Right hindlimb (tissue), 1 donor: ENCODE measurements around the gene CACNA2D1.

Source experiments
- DNase-seq: peaks from one replicate; pipeline ENCODE4 v3.0.0-alpha.2; 2018

The CACNA2D1 gene

GRCh38 chr7:82081644-82082224, 361.8 kb downstream of the CACNA2D1 start:
- DNase-seq = no peak

GRCh38 chr7:82080254-82080927, 363.2 kb downstream of the CACNA2D1 start:
- no peak for DNase-seq

GRCh38 chr7:82079527-82079926, 364.1 kb downstream of the CACNA2D1 start:
- DNase-seq = no peak

- DNase-seq = no peak
Measured at GRCh38 chr7:82078807-82079206, 364.8 kb downstream of the CACNA2D1 start.

DNA sequence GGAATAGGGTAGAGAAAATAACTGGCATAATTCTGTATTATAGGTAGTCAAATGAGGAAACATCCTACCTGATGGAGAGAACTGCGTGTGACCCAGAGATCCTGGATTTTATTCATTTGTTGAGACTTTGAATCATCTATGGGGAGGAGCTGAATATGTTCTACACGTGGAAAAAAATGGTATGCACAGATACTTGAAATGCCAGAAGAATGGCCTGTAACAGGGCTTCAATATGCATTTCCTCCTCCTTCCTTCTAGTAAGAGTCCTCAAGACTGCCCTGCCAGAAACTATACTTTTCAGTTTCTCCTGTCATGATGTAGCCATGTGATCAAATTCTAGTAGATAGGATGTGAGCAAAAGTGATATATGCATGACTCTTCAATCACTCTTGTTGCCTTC, 372.1 kb downstream of the CACNA2D1 start:
- DNase-seq = no peak

GRCh38 chr7:82067628-82068264, 375.8 kb downstream of the CACNA2D1 start:
- no peak for DNase-seq

GRCh38 chr7:82057476-82057875, 386.1 kb downstream of the CACNA2D1 start:
- no peak for DNase-seq

DNA sequence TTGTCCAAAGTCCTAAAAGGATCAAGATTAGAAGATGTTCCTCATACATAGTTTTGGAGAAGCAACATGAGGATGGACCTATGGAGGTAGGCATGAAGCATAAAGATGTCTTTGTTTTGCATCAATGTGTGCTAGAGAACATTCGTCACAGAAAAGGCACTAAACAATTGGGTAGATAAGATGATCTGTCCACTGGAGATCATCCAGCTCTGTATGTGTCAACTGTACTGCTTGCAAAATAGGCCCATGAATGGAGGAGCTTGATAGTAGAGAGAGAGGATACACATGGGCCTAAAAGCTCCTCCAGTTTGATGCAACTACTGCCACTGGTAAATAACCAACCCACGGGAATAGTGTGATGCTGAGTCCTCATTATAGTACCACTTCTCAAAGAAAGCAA, 387.3 kb downstream of the CACNA2D1 start:
- no peak for DNase-seq

DNA sequence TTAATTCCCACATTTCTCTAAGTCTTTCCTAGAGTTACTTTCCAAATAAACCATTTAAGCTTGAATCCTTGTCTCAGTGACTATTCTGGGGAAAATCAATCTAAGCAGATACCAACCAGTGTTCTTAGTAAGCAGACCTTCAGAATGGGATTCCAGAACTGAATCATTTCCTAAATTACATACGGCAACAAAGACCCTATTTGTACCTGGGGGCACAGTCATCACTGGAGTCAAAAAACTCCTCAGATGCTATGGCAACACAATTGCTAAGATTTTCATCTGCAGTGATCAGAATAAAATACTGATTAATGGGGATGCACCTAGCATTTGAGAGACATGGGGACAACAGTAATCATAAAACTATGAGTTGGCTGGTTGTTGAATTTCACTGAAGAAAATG, 389.0 kb downstream of the CACNA2D1 start:
- no peak for DNase-seq

DNA sequence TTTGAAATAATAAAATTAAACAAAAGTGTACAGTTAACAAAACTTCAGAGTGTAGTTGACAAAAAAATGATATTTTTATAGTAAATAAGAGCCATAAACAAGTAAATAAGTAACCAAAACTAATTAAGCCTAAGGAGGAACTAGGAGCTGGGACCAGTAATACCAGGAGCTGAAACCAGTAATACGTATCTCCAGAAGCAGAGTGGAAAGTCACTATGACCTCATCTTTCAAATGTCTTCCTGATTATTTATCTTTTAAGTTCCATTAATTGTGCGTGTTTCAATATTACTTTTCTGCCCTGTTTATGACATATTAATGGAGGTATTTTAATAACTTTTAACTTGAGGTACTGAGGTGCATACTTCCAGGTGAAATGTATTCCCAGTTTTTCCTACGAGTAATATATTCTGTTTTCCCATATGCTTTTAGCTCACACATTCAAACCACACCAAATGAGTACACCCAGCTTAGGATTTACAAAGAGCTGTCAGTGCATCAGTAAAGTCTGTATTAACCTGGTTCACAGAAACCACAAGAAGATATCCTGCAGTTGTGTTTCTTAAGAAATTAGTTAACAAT, 390.0 kb downstream of the CACNA2D1 start:
- DNase-seq = no peak

DNA sequence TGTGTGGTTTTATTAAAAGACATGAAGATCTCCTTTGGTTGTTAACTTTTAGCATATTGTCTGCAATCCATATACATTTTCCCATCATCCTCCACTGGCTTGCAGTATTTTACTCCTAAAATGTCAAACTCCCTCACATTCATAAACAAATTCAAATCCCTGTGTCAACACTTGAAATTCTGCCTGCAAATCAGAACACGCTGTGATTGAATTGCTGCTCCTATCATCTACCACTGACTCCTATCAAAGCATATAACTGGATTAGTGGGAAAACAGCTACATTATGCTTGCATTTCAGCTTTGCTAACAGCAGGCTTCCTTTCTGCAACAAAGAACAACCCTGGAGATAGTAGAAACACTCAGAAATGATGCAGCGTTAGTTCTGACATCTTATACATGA, 392.0 kb downstream of the CACNA2D1 start:
- DNase-seq = no peak

DNA sequence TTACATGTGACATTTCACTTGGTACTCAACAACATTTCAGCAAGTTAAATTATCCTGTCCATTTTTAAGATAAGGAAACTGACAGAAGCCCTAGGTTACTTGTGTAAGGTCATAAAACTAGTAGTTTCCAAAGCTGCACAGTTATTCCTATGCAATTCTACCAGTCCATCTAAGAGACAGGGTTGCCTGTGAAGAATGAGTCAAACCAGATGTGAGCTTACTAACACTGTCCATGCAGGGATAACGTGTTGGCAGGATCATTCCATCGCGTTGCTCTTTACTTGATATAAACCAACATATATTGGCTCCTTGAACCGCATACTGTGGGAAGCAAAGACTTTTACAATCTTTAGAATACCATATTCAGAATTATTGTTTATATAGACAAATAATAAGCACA, 392.8 kb downstream of the CACNA2D1 start:
- no peak for DNase-seq

GRCh38 chr7:82049891-82050533, 393.6 kb downstream of the CACNA2D1 start:
- no peak for DNase-seq

DNA sequence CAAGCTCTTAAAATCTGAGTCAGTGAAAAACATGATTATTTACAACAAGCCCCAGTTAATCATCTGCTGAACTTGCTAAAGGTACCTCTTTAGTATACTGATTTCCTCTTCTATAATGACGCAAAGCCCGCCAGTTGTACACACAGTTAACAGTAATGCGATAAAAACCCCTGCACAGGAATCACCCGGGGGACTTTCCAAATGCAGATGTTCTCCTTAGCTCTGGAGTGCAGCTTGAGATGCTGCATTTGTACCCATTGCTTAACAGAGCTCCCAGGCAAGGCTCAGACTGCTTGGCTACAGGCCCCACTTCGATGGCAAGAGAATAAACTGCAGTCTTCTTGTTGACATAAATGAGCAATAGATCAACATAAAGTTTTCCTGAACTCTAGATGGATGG, 394.1 kb downstream of the CACNA2D1 start:
- DNase-seq = peak; percentile 18

DNA sequence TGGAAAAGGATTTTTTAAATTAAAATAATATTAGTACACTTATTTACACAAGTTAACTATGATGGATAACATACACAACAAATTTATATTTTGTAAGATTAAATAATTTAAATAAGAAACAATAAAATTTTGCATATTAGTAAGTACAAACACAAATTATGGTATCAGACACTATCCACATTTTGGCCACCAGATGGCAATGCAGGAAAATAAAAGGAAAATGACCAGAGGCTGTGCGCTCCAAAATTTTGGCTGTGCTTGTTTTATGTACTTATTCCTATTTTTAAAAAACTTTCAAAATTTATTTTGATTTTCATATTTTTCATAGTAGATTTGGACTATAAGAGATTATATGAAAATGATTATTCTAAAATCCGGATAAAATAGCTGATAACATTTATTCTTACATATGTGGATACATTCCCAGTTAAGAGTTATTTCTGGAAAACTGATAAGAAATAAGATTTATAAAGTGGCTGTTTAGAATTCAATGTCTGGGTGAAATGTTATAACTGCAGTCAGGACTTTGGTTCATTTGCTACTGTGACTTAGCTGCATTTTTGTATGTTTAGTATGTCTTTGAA, 399.0 kb downstream of the CACNA2D1 start:
- DNase-seq = peak; percentile 42

GRCh38 chr7:82039621-82040020, 404.0 kb downstream of the CACNA2D1 start:
- no peak for DNase-seq

DNA sequence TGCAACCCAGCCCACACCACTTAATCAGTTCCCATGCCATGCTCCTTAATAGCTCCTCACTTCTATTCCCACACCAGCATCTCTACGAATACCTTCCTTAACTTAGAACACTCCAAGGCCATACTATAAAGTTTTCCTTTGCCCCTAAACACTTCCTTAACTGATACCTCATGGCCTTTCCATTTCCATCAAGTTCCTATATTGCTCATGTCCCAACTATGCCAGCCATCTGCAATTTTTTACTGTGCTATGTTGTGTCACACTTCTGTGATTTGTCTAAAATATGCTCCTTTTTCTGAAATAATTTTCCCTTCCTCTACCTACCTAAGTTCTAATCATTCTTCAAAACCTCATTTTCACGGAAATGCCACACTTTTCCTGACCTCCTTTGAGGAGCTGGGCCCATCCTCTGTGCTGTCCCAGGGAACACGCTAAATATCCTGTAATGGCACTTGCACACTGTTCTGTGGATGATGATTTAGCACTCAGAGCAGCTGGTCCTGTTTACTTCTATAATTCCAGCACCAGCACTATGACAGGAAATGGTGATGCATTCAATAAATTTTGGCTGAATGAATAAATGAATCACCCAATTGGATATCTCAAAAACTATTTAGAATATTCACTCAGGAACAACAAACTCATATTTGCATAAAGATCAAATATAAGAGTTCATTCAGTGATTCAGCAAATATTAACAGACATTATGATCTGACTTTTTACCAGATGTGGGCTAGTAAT, 407.3 kb downstream of the CACNA2D1 start:
- DNase-seq = no peak

- DNase-seq = no peak
Measured at GRCh38 chr7:82035456-82035855, 408.1 kb downstream of the CACNA2D1 start.

DNA sequence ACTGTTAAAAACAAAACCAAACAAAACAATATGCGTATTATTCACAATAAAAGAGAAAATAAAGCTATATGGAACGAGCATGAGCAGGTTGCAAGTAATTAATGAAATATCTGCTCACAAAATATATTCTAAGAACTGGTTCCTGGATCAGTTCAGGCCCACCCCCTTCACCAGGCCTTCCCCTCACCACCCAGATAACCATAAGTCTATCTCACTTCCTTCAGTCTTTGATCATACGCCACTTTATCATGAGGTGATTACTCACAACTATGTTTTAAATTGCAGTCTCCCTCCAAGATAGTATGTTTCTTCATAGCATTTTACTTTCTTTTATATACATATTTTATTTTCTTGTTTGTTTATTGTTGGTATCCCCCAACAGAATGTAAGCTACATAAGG, 410.7 kb downstream of the CACNA2D1 start:
- DNase-seq = no peak

GRCh38 chr7:82029236-82029913, 414.2 kb downstream of the CACNA2D1 start:
- DNase-seq = no peak

- DNase-seq = no peak
Measured at GRCh38 chr7:82028097-82028496, 415.5 kb downstream of the CACNA2D1 start.

DNA sequence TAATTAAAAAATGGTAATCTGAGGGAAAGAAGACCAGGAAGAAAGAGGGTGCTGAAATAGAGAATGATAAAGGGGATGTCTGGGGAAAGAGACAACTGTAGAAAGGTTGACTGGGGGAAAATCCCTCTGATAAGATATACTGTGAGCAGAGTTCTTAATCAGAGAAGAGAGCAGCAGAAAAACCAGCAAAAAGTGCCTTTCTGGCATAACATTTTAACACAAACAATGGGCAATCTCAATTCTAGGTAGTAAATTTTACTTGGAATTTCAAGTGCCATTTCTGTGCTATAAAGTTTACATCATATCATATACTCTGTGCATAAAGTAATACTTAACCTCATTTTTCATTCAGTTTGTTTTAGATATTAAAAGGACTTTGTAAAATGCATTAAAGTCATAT, 421.9 kb downstream of the CACNA2D1 start:
- DNase-seq = no peak
